Measurements from ENCODE around the gene CST7. TPM values are rescaled to one million over a fixed set of nuclear protein-coding genes. Genes with fewer than 3 reads are reported as not detected.
"Not testable (repeated sequence)": the region's sequence is repeated elsewhere in the genome, so short reads cannot be mapped to it uniquely, and the experiment has no call there.

Gene CST7
- total RNA-seq, 1 donor from 2014 or later: not detected

- H3K36me3 Mint-ChIP-seq: no peaks in the 10 kb centered on the region
- no peak overlapping the region for H2AFZ ChIP-seq (replicated peaks)
- H3K4me3 Mint-ChIP-seq: no peak overlapping the region
- no peaks in the 10 kb centered on the region for H4K20me1 ChIP-seq (ENCODE audit: low read depth)
- H3K9me3 Mint-ChIP-seq: peaks cover 13% of the 10 kb centered on the region
- H3K27me3 Mint-ChIP-seq (ENCODE audit: insufficient read depth, low read depth): peaks cover 5% of the 10 kb centered on the region
- no peaks in the 10 kb centered on the region for H3K27me3 ChIP-seq
- H3K9me3 ChIP-seq (ENCODE audit: low read depth): no peaks in the 10 kb centered on the region
- H3K27ac ChIP-seq: no peak overlapping the region
- no peak for TF ChIP-seq EZH2phosphoT487 (IDR thresholded peaks at IDR 0.05)
- TF ChIP-seq EZH2 (IDR thresholded peaks at IDR 0.05): no peak
- no peak for TF ChIP-seq CTCF (IDR thresholded peaks at IDR 0.05)
- no peaks in the 10 kb centered on the region for H3K4me1 ChIP-seq
- no peak for DNase-seq (ENCODE audit: low spot score)
- no peaks in the 10 kb centered on the region for H3K79me2 ChIP-seq (ENCODE audit: low read depth)
- H3K27ac Mint-ChIP-seq: no peak overlapping the region
- H3K36me3 ChIP-seq: no peaks in the 10 kb centered on the region
- H3F3A ChIP-seq (ENCODE audit: low read depth): no peaks in the 10 kb centered on the region
- no peak overlapping the region for H3K4me3 ChIP-seq
- H3K4me2 ChIP-seq: no peak overlapping the region
- no peaks in the 10 kb centered on the region for H3K4me1 Mint-ChIP-seq
- no peak overlapping the region for H3K9ac ChIP-seq
Observed at GRCh38 chr20:24943196-24943595, 5.9 kb upstream of the CST7 start.

- H4K20me1 ChIP-seq (ENCODE audit: low read depth): no peaks in the 10 kb centered on the region
- no peaks in the 10 kb centered on the region for H3K79me2 ChIP-seq (ENCODE audit: low read depth)
- H3K27ac ChIP-seq: no peak overlapping the region
- Mint-ChIP-seq H3K36me3 (no peaks in the 10 kb centered on the region), H3K4me3 (no peak overlapping the region), H3K27ac (no peak overlapping the region), H3K9me3 (peaks cover 13% of the 10 kb centered on the region), H3K27me3 (ENCODE audit: insufficient read depth, low read depth) (peaks cover 5% of the 10 kb centered on the region), H3K4me1 (no peaks in the 10 kb centered on the region)
- H2AFZ ChIP-seq (replicated peaks): no peak overlapping the region
- no peaks in the 10 kb centered on the region for H3K27me3 ChIP-seq
- H3K9me3 ChIP-seq (ENCODE audit: low read depth): no peaks in the 10 kb centered on the region
- H3K36me3 ChIP-seq: no peaks in the 10 kb centered on the region
- no peaks in the 10 kb centered on the region for H3F3A ChIP-seq (ENCODE audit: low read depth)
- no peak overlapping the region for H3K4me2 ChIP-seq
- H3K4me3 ChIP-seq: no peak overlapping the region
- DNase-seq (ENCODE audit: low spot score): no peak
- no peak for TF ChIP-seq EZH2 (IDR thresholded peaks at IDR 0.05)
- TF ChIP-seq EZH2phosphoT487 (IDR thresholded peaks at IDR 0.05): no peak
- no peak for TF ChIP-seq CTCF (IDR thresholded peaks at IDR 0.05)
- no peak overlapping the region for H3K9ac ChIP-seq
- H3K4me1 ChIP-seq: no peaks in the 10 kb centered on the region
Observed at GRCh38 chr20:24943731-24944130, 5.3 kb upstream of the CST7 start.

- DNase-seq (ENCODE audit: low spot score); H3K4me3 ChIP-seq; H3F3A ChIP-seq (ENCODE audit: low read depth); H3K27ac ChIP-seq; H3K4me2 ChIP-seq; H3K9me3 ChIP-seq (ENCODE audit: low read depth); H3K36me3 Mint-ChIP-seq; H3K4me3 Mint-ChIP-seq; H2AFZ ChIP-seq (replicated peaks); H3K36me3 ChIP-seq; H4K20me1 ChIP-seq (ENCODE audit: low read depth); H3K27ac Mint-ChIP-seq; H3K79me2 ChIP-seq (ENCODE audit: low read depth); H3K9ac ChIP-seq; H3K4me1 ChIP-seq; H3K27me3 ChIP-seq; H3K27me3 Mint-ChIP-seq (ENCODE audit: insufficient read depth, low read depth); H3K4me1 Mint-ChIP-seq: not testable (repeated sequence)
- peaks cover 13% of the 10 kb centered on the region for H3K9me3 Mint-ChIP-seq
Observed at GRCh38 chr20:24946376-24946775, 2.7 kb upstream of the CST7 start.

GRCh38 chr20:24948396-24948938 is 602 bp upstream of the CST7 start:
- not testable (repeated sequence) for H3K27ac ChIP-seq; H3K4me3 Mint-ChIP-seq; H3K27me3 ChIP-seq; H3K36me3 ChIP-seq; H3K4me1 ChIP-seq; DNase-seq (ENCODE audit: low spot score); H3K79me2 ChIP-seq (ENCODE audit: low read depth); H3K27ac Mint-ChIP-seq; H3K27me3 Mint-ChIP-seq (ENCODE audit: insufficient read depth, low read depth); H3K4me2 ChIP-seq; H2AFZ ChIP-seq (replicated peaks); H3K4me3 ChIP-seq; H3K9me3 ChIP-seq (ENCODE audit: low read depth); H3K4me1 Mint-ChIP-seq; H3K36me3 Mint-ChIP-seq; H4K20me1 ChIP-seq (ENCODE audit: low read depth); H3K9ac ChIP-seq; H3F3A ChIP-seq (ENCODE audit: low read depth)
- peaks cover 13% of the 10 kb centered on the region for H3K9me3 Mint-ChIP-seq
